Bronchial epithelial cell (primary cell): ENCODE data around the gene LIMS4. TPM values are rescaled to one million over a fixed set of nuclear protein-coding genes. Genes with fewer than 3 reads are reported as not detected.

Source experiments
- total RNA-seq: library from RNA; depleted of rRNA; stranded (reverse); fragments of >200 nt; gene quantifications from 2 replicates; pipeline ENCODE4 v1.2.1, GENCODE V29; 2014

The LIMS4 gene
- total RNA-seq, 1 donor from 2014 or later = not detected

Other genes with a start within 250 kb of the LIMS4 start
- 15.5 and 45.6 TPM in 2 replicates for gene RGPD6, start 104.4 kb upstream of the LIMS4 start, total RNA-seq
- 1.2 and 1.3 TPM in 2 replicates for gene BUB1, start 205.2 kb upstream of the LIMS4 start, total RNA-seq